ENCODE data around the gene ATP5F1B.

- TF ChIP-seq, protein P1, sequence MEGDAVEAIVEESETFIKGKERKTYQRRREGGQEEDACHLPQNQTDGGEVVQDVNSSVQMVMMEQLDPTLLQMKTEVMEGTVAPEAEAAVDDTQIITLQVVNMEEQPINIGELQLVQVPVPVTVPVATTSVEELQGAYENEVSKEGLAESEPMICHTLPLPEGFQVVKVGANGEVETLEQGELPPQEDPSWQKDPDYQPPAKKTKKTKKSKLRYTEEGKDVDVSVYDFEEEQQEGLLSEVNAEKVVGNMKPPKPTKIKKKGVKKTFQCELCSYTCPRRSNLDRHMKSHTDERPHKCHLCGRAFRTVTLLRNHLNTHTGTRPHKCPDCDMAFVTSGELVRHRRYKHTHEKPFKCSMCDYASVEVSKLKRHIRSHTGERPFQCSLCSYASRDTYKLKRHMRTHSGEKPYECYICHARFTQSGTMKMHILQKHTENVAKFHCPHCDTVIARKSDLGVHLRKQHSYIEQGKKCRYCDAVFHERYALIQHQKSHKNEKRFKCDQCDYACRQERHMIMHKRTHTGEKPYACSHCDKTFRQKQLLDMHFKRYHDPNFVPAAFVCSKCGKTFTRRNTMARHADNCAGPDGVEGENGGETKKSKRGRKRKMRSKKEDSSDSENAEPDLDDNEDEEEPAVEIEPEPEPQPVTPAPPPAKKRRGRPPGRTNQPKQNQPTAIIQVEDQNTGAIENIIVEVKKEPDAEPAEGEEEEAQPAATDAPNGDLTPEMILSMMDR (IDR thresholded peaks at IDR 0.05): no peak
- TF ChIP-seq EP300 (IDR thresholded peaks at IDR 0.05) (no peak), POLR2A (IDR thresholded peaks at IDR 0.05) (no peak)
Measured at GRCh38 chr12:56682323-56682722, 36.5 kb upstream of the ATP5F1B start.
